HG02588 (cell line): ENCODE measurements around the gene KCNQ1.

ENCODE experiments used
- ATAC-seq: cut with Tn5 transposase; IDR thresholded peaks from one replicate; pipeline ENCODE4 v1.9.1; 2021; ENCODE audit warnings: mild to moderate bottlenecking, moderate library complexity; ENCODE audit not compliant: unreplicated experiment

KCNQ1 gene

DNA sequence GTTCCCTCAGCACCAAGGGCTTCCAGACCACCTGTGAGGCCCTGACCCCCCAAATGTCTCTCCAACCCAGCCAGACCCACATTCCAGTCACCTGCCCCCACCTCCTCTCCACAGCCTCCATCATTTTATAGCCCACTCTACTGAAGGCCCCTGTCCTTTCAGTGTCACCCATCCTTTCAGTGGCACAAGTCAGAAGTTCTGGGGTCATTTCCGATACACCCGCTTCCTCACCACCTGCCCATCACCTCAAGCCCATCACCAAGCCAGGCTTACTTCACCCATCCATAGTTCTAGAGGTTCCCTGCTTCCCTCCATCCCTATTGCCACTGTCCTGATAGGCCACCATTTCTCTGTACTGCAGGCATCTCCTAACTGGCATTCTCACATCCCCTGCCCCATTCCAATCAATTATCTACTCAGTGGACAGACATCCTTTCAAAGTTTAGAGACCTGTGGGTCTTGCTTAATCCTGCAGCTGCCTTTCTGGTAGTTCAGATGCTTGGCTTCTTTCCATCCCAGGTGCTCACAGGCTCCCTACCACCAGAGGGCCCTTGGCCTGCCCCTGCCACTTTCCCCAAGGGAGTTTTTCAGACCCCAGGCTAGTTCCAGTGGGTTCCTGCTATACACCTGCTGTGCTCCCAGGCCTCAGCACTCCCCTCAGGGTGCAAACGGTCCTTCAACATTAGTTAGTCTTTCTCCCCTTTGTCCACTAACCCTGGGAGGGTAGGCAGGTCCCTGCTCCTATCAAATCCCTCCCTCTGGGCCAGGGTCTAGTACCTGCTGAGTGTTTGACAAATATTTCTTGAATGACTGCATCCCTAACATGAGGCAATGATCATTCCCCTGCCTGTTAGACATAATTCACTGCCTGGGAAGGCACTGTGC lies 247.4 kb downstream of the KCNQ1 start:
- no peak for ATAC-seq

- no peak for ATAC-seq
These were observed 248.8 kb downstream of the KCNQ1 start for GRCh38 chr11:2693271-2694261.

GRCh38 chr11:2694495-2694894 lies 249.7 kb downstream of the KCNQ1 start:
- no peak for ATAC-seq

DNA sequence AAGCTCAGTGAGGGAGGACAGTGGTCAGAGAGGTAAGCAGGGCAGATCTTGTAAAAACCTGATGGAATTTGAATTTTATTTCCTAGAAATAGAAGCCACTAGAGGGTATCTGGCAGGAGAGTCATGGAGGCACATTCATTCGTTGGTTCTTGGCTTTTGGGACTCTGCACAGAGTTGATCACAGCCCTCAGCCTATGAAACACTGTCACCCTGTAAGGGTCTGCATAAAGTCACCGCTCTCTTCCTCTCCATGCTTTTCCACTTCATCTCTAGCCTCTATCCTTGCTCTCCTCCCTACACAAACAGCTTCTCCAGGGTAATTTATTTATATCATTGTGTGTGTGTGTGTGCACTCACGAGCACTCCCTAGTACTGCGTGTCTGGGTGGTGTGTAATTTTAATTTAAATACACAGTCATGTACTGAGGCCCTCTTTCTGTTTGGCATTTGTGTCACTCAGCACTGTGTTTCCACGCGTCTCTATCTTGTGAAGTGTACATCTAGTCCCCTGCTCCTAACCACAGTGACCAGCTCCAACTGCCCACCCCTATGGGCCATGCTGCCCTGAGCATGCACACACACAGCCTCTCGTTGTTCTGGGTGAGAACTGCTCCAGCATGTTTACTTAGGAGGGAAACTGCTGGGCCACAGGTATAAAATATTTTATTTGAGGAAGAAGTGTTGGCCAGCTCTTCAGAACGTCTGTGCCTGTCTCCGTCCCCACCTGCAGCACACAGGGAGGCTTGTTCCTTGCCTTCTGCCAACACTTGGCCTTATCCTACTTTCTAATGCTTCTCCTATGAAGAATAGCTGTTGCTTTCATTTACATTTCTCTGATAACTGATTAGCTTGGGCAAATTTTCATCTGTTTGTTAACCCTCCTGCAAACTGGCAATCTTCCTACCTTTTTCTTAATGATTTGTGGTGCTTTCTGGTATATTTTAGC lies 250.5 kb downstream of the KCNQ1 start:
- no peak for ATAC-seq

- no peak for ATAC-seq
These were observed 251.6 kb downstream of the KCNQ1 start for GRCh38 chr11:2696455-2696854.

- ATAC-seq, result no peak
These were observed 253.1 kb downstream of the KCNQ1 start for GRCh38 chr11:2697866-2698265.

DNA sequence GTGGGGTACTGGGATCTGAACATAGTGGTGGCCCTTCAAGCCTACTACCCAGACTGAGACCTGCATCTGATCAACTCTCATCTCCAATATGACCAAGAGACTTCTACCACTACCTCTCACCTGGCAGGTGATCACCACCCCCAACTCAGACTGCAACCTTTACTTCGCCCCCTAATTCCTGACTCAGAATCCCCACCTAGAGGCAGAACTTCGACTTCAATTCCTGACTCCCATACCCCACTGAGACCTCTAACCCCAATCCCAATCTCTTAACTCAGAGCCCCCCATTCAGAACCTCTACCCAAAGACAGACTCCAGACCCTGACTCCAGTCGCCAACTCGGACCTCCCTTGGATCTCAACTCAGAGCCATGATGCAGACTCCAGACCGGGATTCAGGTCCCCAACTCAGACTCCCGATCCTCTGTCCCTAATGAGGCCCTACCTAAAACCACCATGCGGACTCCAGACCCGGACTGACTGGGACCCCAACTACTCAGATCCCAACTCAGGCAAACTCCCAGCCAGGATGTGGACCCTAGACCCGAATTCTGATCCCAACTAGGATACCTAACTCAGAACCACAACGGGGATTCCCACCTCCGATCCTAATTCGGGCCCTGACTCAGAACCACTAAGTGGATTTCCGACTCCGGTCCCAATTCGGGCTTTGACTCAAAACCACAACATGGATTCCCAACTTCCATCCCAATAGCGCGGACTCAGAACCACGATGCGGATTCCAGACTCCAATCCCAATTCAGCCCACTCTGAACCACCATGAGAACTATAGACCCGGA lies 253.8 kb downstream of the KCNQ1 start:
- no peak for ATAC-seq

DNA sequence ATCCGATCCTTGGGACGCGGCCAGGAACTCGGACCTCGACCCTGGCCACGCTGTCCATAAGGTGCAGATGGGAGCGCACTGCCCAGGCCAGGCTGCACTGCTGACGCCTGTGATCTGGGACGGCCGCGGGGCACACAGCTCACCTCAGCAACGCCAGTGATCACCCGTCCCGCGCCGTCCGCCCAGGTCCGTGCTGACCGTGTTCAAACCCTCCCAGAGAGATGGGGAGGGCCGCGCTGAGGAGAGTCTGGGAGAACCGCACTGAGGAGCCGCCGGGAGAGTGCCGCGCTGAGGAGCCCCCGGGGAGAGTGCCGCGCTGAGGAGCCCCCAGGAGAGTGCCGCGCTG lies 254.3 kb downstream of the KCNQ1 start:
- ATAC-seq, result peak; percentile 13

- peak; percentile 76 for ATAC-seq
These were observed 255.0 kb downstream of the KCNQ1 start, which contains the start of gene KCNQ1OT1 for GRCh38 chr11:2699531-2700414. Gene KCNQ1OT1, minus strand, starts transcription at chr11:2699994.

- peak; percentile 41 for ATAC-seq
These were observed 255.8 kb downstream of the KCNQ1 start for GRCh38 chr11:2700415-2701211.

- no peak for ATAC-seq
These were observed 256.4 kb downstream of the KCNQ1 start for GRCh38 chr11:2701230-2701629.

- ATAC-seq, result no peak
These were observed 257.2 kb downstream of the KCNQ1 start for GRCh38 chr11:2701898-2702434.

DNA sequence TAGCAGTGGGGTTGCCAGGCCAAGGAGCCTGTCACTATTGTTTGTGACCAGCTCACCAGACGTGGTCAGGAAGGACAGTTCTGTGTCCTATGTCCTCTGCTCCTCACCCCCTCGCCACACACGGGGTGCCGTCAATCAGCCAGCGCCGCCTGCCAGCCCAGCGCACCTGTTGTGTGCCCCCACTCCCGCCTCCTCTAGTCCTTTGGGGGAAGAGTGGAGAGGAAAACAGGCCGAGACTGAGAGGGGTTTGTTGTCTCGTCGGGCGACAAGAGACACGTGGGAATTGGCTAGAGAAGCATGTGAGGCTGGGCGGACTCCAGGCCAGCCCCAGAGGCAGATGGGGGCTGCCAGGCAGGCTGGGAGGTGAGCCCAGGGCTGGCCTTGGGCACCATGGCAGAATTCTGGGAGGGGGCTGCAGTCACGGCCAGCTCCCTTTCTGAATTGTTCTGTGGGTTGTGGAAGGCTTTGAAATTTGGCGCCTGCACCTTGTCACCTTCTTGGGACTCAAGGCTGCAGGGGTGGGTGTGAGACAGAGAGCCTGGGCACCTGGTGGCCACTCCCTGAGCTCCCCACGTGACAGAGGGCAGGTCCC lies 258.1 kb downstream of the KCNQ1 start:
- no peak for ATAC-seq

DNA sequence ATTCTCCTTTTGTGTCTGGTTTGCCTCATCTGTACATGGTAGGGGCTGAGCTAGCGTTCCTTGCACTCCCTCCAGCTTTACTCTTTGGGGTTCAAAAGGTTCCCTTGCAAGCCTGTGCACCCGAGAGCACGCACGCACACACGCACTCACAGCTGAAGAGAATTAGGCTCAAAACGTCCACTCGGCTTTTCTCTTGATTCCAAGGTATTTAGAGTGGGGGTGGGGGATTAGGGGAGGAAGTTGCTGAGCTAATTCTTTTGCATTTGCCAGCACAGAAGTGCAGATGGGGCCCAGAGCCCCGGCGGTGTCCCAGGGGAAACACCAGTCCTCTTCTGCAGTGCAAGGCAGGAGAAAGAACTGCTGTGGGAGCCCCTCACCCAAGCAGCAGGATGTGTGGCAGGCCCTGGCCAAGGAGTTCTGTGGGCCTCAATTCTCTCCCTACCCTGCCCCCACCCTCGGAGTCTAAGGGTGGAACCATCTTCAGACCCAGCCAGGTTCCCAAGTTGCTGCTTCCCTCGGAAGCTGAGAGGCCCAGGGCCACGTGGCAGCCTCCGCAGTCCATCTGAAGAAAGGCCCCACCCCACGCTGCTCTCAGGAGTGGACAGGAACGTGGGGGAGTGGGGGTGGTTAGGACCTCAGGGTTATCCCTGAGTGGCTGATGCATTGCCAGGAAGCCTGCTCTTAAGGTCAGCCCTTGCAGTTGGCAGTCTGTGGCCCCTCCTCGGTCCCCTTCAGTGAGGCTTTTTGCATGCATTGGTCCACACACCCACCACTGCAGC lies 258.7 kb downstream of the KCNQ1 start:
- ATAC-seq, result no peak

GRCh38 chr11:2704356-2704755 lies 259.5 kb downstream of the KCNQ1 start:
- no peak for ATAC-seq

GRCh38 chr11:2704896-2705606 lies 260.2 kb downstream of the KCNQ1 start:
- ATAC-seq, result no peak
